GM12878 (cell line): Measurements from ENCODE around the gene EFTUD2. TPM values are rescaled to one million over a fixed set of nuclear protein-coding genes. Genes with fewer than 3 reads are reported as not detected.

Source experiments
- ATAC-seq: fragments of 200-7000 bp; cut with Tn5 transposase; 3 replicates; pipeline ENCODE4 v1.9.1; 2020; ENCODE audit warnings: mild to moderate bottlenecking, moderate library complexity
- BruUV-seq: library from RNA; stranded (reverse); fragments of 400-500 nt; replicated peaks from 2 replicates; lab custom pipeline; 2021; lab: Mats Ljungman, UMichigan
- CTCF ChIA-PET: fragments of 300-600 bp; sonication (Branson Sonifier 250); formaldehyde crosslinking; extraction: SDS; loops from one replicate; lab custom pipeline; 2021; ENCODE audit warnings: inconsistent platforms; lab: Yijun Ruan, JAX
- POLR2A ChIA-PET: fragments of 350-600 bp; formaldehyde crosslinking; extraction: SDS; loops from one replicate; lab custom pipeline; 2021; ENCODE audit warnings: inconsistent platforms; lab: Charles Lee
- RAD21 ChIA-PET: fragments of 300-600 bp; sonication (Branson Sonifier 250); formaldehyde crosslinking; loops from one replicate; lab custom pipeline; 2023; ENCODE audit warnings: antibody characterized with exemption; ENCODE audit not compliant: unreplicated experiment; lab: Charles Lee
- SMC1A ChIA-PET: fragments of 300-600 bp; sonication (Branson Sonifier 250); formaldehyde crosslinking; loops from one replicate; lab custom pipeline; 2023; ENCODE audit not compliant: unreplicated experiment, uncharacterized antibody; lab: Charles Lee
- DNase-seq: peaks from one replicate; pipeline ENCODE4 v3.0.0-alpha.2; 2011; ENCODE audit warnings: low read depth, low spot score
- FAIRE-seq: peaks from 3 replicates; lab custom pipeline; 2011; peaks lifted over from hg19 to GRCh38; lab: Jason Lieb, UNC
- H2AFZ ChIP-seq: 2 replicates; pipeline ENCODE4 v1.6.0; 2011; ENCODE audit warnings: low read depth, low read length, control low read depth; ENCODE audit not compliant: control insufficient read depth
- H3K27ac ChIP-seq: 2 replicates; pipeline ENCODE4 v1.5.1; 2011; ENCODE audit warnings: control low read depth; ENCODE audit not compliant: control insufficient read depth, insufficient read depth
- H3K27me3 ChIP-seq, 2 experiments: replicated peaks in 1 of 2; 2 replicates each; pipeline versions ENCODE4 v1.6.0 to v1.6.1; 2011; ENCODE audit warnings: low read length in 1 of 2; ENCODE audit not compliant: control insufficient read depth in 2 of 2, insufficient read depth in 2 of 2
- H3K36me3 ChIP-seq, 2 experiments: 2 replicates each; pipeline ENCODE4 v1.5.1; 2011; ENCODE audit warnings: low read length in 1 of 2; ENCODE audit not compliant: control insufficient read depth in 2 of 2, insufficient read depth in 2 of 2
- H3K4me1 ChIP-seq: 2 replicates; pipeline ENCODE4 v1.6.1; 2011; ENCODE audit warnings: mild to moderate bottlenecking, low read length, moderate library complexity, mixed read lengths; ENCODE audit not compliant: control insufficient read depth, insufficient read depth
- H3K4me2 ChIP-seq: 2 replicates; pipeline ENCODE4 v1.6.0; 2011; ENCODE audit warnings: control low read depth; ENCODE audit not compliant: control insufficient read depth, insufficient read depth
- H3K4me3 ChIP-seq: fragments of 200-600 bp; sonication (generic); 2 replicates; pipeline ENCODE4 v1.5.1; 2016
- H3K79me2 ChIP-seq: 2 replicates; pipeline ENCODE4 v1.6.0; 2011; ENCODE audit warnings: low read length; ENCODE audit not compliant: control insufficient read depth, insufficient read depth
- H3K9ac ChIP-seq: 2 replicates; pipeline ENCODE4 v1.8.0; 2011; ENCODE audit warnings: low read length, control low read depth, mixed read lengths; ENCODE audit not compliant: control insufficient read depth, insufficient read depth
- H3K9me3 ChIP-seq: replicated peaks from 3 replicates; pipeline ENCODE4 v1.5.1; 2011; ENCODE audit warnings: mild to moderate bottlenecking, low read length; ENCODE audit not compliant: control insufficient read depth, insufficient read depth
- H4K20me1 ChIP-seq: 2 replicates; pipeline ENCODE4 v1.6.0; 2011; ENCODE audit not compliant: control insufficient read depth, insufficient read depth
- ATF3 ChIP-seq: IDR thresholded peaks from 2 replicates; pipeline ENCODE4 v1.6.1; 2011; ENCODE audit warnings: low read depth, mild to moderate bottlenecking, low read length, moderate library complexity, borderline replicate concordance; ENCODE audit errors: extremely low read depth
- BCL11A ChIP-seq: IDR thresholded peaks from 2 replicates; pipeline ENCODE4 v1.6.1; 2011; ENCODE audit warnings: low read depth, low read length
- E2F4 ChIP-seq: IDR thresholded peaks from 2 replicates; pipeline ENCODE4 v1.6.1; 2012; ENCODE audit warnings: low read depth, low read length, improper control_type of control experiment
- HDAC6 ChIP-seq: fragments of 200-600 bp; sonication (generic); IDR thresholded peaks from one replicate; pipeline ENCODE4 v1.8.0; 2017; ENCODE audit warnings: antibody characterized with exemption; ENCODE audit not compliant: unreplicated experiment
- IKZF2 ChIP-seq, 2 experiments: fragments of 450-650 bp; IDR thresholded peaks; 2 replicates each; pipeline ENCODE4 v1.6.1; 2017; ENCODE audit warnings: mild to moderate bottlenecking in 2 of 2, moderate library complexity in 2 of 2
- KLF5 ChIP-seq: fragments of 450-650 bp; IDR thresholded peaks from 2 replicates; pipeline ENCODE4 v1.6.1; 2014; ENCODE audit warnings: mild to moderate bottlenecking; ENCODE audit not compliant: partially characterized antibody
- NFYB ChIP-seq: IDR thresholded peaks from 2 replicates; pipeline ENCODE4 v1.6.1; 2011; ENCODE audit warnings: low read depth, mild to moderate bottlenecking, low read length, improper control_type of control experiment, moderate library complexity; ENCODE audit not compliant: insufficient read depth
- NKRF ChIP-seq: fragments of 450-650 bp; conservative IDR thresholded peaks from 2 replicates; pipeline ENCODE4 v1.6.1; 2017; ENCODE audit warnings: mild to moderate bottlenecking, moderate library complexity
- PAX8 ChIP-seq: fragments of 450-650 bp; IDR thresholded peaks from 2 replicates; pipeline ENCODE4 v1.6.1; 2017; ENCODE audit warnings: mild to moderate bottlenecking, moderate library complexity
- RAD51 ChIP-seq: fragments of 450-650 bp; IDR thresholded peaks from 2 replicates; pipeline ENCODE4 v1.6.1; 2016; ENCODE audit warnings: moderate library complexity, mild to moderate bottlenecking, inconsistent platforms
- RFX5 ChIP-seq: IDR thresholded peaks from 2 replicates; pipeline ENCODE4 v1.6.1; 2011; ENCODE audit warnings: low read depth, low read length, improper control_type of control experiment
- SUPT20H ChIP-seq: IDR thresholded peaks from 2 replicates; pipeline ENCODE4 v1.6.1; 2011; ENCODE audit warnings: low read depth, mild to moderate bottlenecking, low read length, moderate library complexity, borderline replicate concordance; ENCODE audit not compliant: control insufficient read depth
- ZNF207 ChIP-seq: fragments of 450-650 bp; IDR thresholded peaks from 2 replicates; pipeline ENCODE4 v1.6.1; 2014; ENCODE audit warnings: antibody characterized with exemption, mild to moderate bottlenecking, borderline replicate concordance
- ZNF274 ChIP-seq: IDR thresholded peaks from one replicate; pipeline ENCODE4 v1.8.0; 2011; ENCODE audit not compliant: insufficient read length, insufficient read depth
- WGBS: methylation state at CpG from one replicate; pipeline ENCODE4 v1.1.6; 2016; ENCODE audit warnings: low lambda C conversion rate; ENCODE audit not compliant: insufficient replicate concordance, insufficient coverage; ENCODE audit errors: missing lambda C conversion rate; 5-methylcytosine and 5-hydroxymethylcytosine counted together
- in situ Hi-C: fragments of 300-500 bp; cut with MboI; formaldehyde crosslinking; loops from 9 replicates; pipeline ENCODE4 v1.14.3; 2018; ENCODE audit warnings: mixed read lengths
- intact Hi-C: fragments of 100-400 bp; cut with micrococcal nuclease; formaldehyde crosslinking; loops from one replicate; pipeline ENCODE4 v1.14.2; 2022; ENCODE audit not compliant: unreplicated experiment
- polyA plus RNA-seq, 11 experiments: library from polyadenylated mRNA; depleted of rRNA in 4 of 11; unstranded in 6 of 11; stranded (reverse) in 5 of 11; fragments of >200 nt; fragmentation: Nextera tagmentation in 4 of 11; fragmentation: Illumina TruSeq in 1 of 11; extraction: Ambion mirVana in 4 of 11; extraction: Trizol in 1 of 11; gene quantifications; 1 replicate in 1 of 11; 2 replicates in 10 of 11; pipeline versions ENCODE4 v1.2.1 to v1.2.3, GENCODE V29; 2011 to 2016; ENCODE audit warnings: inconsistent platforms in 2 of 11, missing spikeins in 2 of 11, low read depth in 1 of 11
- total RNA-seq, 4 experiments: library from RNA; depleted of rRNA in 3 of 4; stranded (reverse); fragments of >200 nt in 3 of 4; fragmentation: Illumina TruSeq in 1 of 4; extraction: Trizol in 1 of 4; gene quantifications; 2 replicates each; pipeline versions ENCODE4 v1.2.1 to v1.2.3, GENCODE V29; 2013 to 2021

The EFTUD2 gene
- total and polyA plus RNA-seq, 10 of the 15 experiments (the other 5 are each of a cell fraction or from before 2014, with no cell fraction given) = 33.0 to 198 (median 126) TPM

- H3K27me3 ChIP-seq = no peaks in the 10 kb centered on the region
- TF ChIP-seq ATF3 = no peak
- no peak for TF ChIP-seq RFX5
- no peak for TF ChIP-seq ZNF274
- no peak for TF ChIP-seq NFYB
- TF ChIP-seq IKZF2 (IDR thresholded peaks at IDR 0.05) = no peak
- no peak for TF ChIP-seq BCL11A
- TF ChIP-seq HDAC6 = no peak
- no peak for TF ChIP-seq PAX8
- no peak for TF ChIP-seq E2F4
- TF ChIP-seq NKRF = no peak
- no peak for TF ChIP-seq SUPT20H
- TF ChIP-seq RAD51 = no peak
- no peak for TF ChIP-seq KLF5
- TF ChIP-seq ZNF207 = no peak
- H3K4me1 ChIP-seq = no peaks in the 10 kb centered on the region
- WGBS = 94% methylated on average over 10 of the region's 10 CpGs
- in situ Hi-C loops (no loop called here), intact Hi-C loops (no loop called here)
- no peak for DNase-seq
- H3K4me3 ChIP-seq = no peak overlapping the region
- H3K9ac ChIP-seq = no peak overlapping the region
- ChIA-PET SMC1A (no interaction called here), POLR2A (no interaction called here), RAD21 (no interaction called here), CTCF (no interaction called here)
- no peaks in the 10 kb centered on the region for H4K20me1 ChIP-seq
- no peak overlapping the region for H3K27ac ChIP-seq
- FAIRE-seq = no peak
- no peak overlapping the region for H3K4me2 ChIP-seq
- H2AFZ ChIP-seq = no peak overlapping the region
- no peak for ATAC-seq
- peaks cover 21 to 45% of the 10 kb centered on the region in 2 experiments for H3K36me3 ChIP-seq
- no TSS peak for BruUV-seq
- peaks cover 7% of the 10 kb centered on the region for H3K79me2 ChIP-seq
- H3K9me3 ChIP-seq = no peaks in the 10 kb centered on the region; the same call in 1 of the 3 replicates
Observed at GRCh38 chr17:44934745-44935105, 35.5 kb upstream of the EFTUD2 start.
